ENCODE data around the gene LSM4. TPM values are rescaled to one million over a fixed set of nuclear protein-coding genes. Genes with fewer than 3 reads are reported as not detected.
"Not testable (repeated sequence)": the region's sequence is repeated elsewhere in the genome, so short reads cannot be mapped to it uniquely, and the experiment has no call there.

Gene LSM4
- total RNA-seq, 1 donor from 2014 or later: 92.9 TPM

DNA sequence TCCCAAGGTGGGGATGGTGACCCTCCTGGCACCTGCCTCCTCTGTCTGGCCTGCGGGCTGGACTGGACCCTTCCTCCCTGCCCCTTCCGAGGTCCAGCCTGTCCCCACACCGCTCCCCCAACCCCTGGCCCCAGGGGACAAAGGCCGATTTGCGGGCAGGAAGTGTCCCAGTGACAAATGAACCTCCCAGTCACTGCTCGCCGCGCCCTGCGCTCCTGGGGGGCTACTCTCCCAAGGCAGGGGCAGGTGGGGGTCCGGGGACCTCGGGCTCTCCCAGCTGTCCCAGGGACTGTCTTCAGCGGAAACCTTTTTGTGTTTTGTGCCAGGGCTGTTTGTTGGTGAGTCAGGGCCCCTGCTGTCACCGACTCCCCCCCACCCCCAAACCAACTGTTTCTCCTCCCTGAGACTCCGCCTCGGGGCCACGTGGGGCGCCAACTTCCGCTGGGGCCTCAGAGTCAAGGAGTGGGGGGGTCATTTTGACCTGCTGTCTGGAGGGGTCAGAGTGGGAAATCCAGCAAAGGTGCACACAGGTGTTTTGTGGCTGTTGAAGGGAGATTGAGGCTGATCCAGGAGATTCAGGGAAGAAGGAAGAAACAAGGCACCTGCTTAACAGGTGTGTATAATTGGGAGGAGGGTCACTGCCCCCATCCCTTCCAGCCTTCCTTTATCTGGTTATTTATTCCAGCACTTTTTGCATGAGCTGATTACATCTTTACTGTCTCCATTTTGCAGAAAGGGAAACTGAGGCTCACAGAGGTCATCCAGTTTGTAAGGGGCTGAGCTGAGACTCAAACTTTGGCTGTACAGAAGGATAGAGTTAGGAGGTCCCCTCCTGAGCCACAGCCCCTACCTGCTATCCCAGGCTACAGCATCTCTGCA, 18.4 kb upstream of the LSM4 start:
- DNase-seq (ENCODE audit: low spot score): peak; percentile 50

DNA sequence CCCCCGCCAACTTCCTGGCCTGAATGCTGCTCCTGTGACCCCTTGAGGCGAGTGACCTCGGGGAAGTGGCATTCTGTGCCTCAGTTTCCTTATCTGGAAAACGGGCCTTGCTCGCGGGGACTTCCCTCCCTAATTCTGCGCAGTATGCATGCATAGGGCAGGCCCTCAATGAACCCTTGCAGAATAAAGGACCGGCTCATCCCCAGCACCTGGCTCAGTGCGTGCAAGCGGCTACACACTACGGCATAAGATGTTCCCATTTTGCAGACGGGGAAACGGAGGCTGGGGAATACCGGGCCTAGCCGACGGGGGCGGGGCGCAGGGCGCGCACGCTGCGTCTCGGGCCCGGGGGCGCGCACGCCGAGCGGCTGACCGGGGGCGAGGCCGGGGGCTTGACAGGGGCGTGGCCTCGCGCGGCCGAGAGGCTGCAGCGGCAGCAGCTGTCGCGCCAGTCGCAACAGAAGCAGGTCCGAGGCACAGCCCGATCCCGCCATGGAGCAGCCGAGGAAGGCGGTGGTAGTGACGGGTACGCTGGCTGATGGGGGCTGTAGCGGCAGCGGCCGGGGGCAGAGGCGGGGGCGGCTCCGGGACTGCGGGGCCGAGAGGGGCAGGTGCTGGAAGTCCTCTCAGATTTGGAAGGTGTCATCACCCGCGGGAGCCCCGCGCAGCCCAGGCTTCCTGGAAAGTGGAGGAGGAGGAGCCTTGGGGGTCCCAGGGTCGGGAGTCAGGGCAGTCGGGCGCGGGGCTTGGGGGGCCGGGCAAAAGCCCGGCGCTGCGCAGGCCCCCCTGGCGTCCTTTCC, 17.5 kb upstream of the LSM4 start, which contains the start of gene PGPEP1:
Gene PGPEP1 (plus strand): TSS at position 409 of the 800 bp plus-strand sequence. CDS start 84 bp downstream, at position 493.
- DNase-seq (ENCODE audit: low spot score): peak; percentile 60

- no peak for DNase-seq (ENCODE audit: low spot score)
Observed at GRCh38 chr19:18339723-18340122, 16.8 kb upstream of the LSM4 start.

- no peak for DNase-seq (ENCODE audit: low spot score)
Observed at GRCh38 chr19:18338541-18338940, 15.7 kb upstream of the LSM4 start.

DNA sequence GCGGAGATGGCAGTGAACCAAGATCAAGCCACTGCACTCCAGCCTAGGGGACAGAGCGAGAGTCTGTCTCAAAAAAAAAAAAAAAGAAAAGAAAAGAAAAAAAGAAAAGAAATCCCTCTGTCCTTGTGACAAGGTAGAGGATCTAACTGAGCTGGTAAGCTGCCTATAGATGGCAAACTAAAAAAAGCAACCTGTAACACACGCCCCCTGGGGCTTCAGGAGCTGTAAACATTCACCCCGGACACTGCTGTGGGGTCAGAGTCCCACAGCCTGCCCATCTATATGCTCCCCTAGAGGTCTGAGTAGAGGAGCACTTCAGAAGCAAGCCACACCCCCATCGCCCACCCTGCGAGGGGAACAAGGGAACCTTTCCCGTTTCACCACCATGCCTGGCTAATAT, 13.2 kb upstream of the LSM4 start:
- no peak for DNase-seq (ENCODE audit: low spot score)

DNA sequence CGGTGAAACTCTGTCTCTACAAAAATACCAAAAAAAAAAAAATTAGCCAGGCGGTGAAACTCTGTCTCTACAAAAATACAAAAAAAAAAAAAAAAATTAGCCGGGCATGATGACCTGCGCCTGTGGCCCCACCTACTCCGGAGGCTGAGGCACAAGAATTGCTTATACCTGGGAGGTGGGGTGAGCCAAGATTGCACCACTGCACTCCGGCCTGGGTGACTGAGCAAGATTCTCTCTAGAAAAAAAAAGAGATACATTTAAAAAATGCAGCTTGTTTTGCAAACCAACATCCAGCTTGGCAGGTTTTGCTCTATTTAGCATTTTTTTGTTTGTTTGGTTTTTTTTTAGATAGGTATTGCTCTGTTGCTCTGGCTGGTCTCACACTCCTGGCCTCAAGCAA, 10.8 kb upstream of the LSM4 start:
- DNase-seq (ENCODE audit: low spot score): no peak

- no peak for DNase-seq (ENCODE audit: low spot score)
Observed at GRCh38 chr19:18332917-18333530, 10.1 kb upstream of the LSM4 start.

DNA sequence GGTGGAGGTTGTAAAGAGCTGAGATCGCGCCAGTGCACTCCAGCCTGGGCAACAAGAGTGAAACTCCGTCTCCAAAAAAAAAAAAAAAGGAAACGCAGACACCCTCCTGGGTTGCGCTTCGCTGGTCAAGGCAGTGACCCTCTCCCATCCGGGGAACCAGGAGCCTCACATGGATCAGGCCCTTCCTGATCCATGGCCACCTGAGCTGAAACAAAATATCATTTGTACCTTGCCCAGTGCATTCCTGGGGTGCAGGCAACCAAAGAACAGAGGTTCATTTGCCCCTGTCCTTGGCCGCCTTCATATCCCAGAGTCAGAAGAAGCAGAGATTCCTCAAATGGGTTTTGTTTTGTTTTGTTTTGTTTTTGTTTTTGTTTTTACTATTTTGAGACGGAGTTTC, 8.0 kb upstream of the LSM4 start:
- DNase-seq (ENCODE audit: low spot score): no peak

DNA sequence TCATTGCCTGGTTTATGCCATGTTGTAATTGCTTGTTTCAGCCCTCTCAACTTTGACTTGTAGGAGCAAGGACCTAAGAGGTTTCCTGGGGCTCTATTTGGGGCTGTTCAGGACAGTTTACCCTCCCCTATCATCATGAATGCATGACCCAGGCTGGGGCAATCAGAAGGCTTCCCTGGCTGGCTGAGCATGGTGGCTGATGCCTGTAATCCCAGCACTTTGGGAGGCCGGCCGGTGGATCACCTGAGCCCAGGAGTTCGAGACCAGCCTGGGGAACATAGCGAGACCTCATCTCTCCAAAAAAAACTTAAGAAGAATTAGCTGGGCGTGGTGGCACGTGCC, 6.1 kb upstream of the LSM4 start:
- DNase-seq (ENCODE audit: low spot score): no peak

- DNase-seq (ENCODE audit: low spot score): peak; percentile 96
Observed at GRCh38 chr19:18328340-18329034, 5.6 kb upstream of the LSM4 start.

DNA sequence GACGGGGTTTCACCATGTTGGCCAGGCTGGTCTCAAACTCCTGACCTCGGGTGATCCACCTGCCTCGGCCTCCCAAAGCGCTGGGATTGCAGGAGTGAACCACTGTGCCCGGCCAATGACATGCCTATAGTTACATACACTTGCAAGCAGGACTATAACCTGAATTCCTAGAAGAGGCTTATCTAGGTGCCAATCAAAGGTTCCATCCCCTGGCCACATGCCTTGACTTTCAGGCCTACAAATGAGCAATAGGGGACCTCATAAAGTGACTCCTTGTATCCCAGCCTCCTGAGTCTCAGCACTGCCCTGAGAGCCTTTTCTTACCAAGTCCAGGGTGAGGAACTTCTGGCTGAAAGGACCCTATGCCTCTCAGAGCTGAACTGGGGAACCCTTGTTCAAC, 3.9 kb upstream of the LSM4 start:
- DNase-seq (ENCODE audit: low spot score): no peak

DNA sequence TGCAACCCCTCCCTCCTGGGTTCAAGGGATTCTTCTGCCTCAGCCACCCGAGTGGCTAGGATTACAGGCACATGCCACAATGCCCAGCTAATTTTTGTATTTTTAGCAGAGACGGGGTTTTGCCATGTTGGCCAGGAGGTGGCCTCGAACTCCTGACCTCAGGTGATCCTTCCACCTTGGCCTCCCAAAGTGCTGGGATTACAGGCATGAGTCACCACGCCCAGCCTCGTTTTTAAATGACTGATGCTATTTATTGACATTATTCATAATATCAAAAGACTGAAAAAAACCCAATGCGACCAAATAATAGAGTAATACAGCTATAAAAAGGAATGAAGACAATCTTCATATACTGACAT, 1.5 kb upstream of the LSM4 start:
- not testable (repeated sequence) for DNase-seq (ENCODE audit: low spot score)

GRCh38 chr19:18322318-18322758, 538 bp downstream of the LSM4 start:
- no peak for DNase-seq (ENCODE audit: low spot score)

- no peak for DNase-seq (ENCODE audit: low spot score)
Observed at GRCh38 chr19:18321734-18322102, 1.2 kb downstream of the LSM4 start.

DNA sequence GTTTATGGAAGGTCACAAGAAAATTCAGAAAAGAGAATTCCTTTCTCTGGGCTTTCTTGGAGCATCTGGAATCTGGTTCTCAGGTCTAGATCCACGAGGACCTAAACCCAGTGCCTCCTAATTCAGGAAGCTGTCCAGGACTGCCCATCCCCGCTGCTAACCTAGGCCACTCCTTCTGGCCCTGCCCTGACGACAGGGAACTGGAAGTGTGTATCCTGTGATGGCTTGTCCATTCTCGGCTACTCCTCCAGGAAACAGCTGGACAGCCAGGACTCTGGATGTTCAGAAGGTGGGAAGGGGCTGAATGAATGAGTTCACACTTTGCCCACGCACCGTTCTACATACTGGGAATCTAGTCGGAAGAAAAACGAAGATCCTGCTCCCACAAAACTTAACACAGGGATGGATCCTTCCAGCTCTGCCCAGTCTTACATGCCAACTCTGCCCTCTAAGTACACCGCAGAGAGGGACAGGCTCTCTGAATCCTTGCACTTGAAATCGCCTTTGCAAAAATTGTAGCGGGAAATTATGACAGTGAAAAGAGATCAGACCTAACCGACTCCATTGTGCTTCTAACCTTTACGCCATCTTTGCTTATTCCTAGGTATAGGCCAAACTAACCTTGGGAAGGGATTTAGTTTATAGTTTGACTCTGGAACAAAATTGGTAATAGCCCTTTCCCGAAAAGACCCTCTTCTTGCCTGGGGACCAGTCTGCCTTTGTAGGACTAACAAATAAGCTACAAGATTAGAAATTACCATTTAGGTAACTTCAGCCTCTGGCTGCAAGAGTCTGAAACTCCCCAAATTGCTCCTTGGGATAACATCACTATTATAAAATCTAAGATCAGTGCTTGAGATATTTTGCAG, 1.8 kb downstream of the LSM4 start:
- DNase-seq (ENCODE audit: low spot score): no peak

- DNase-seq (ENCODE audit: low spot score): no peak
Observed at GRCh38 chr19:18319591-18320135, 3.2 kb downstream of the LSM4 start.

GRCh38 chr19:18317961-18318800, 4.7 kb downstream of the LSM4 start:
- DNase-seq (ENCODE audit: low spot score): no peak

GRCh38 chr19:18313398-18313797, 9.5 kb downstream of the LSM4 start:
- DNase-seq (ENCODE audit: low spot score): no peak

- no peak for DNase-seq (ENCODE audit: low spot score)
Observed at GRCh38 chr19:18312092-18312534, 10.8 kb downstream of the LSM4 start.
